MM.1S (cell line): ENCODE results near the gene CRTC3.
"Not testable (repeated sequence)": the region's sequence is repeated elsewhere in the genome, so short reads cannot be mapped to it uniquely, and the experiment has no call there.

Source experiments
- DNase-seq: peaks from one replicate; pipeline ENCODE4 v3.0.0-alpha.2; 2015
- H2AFZ ChIP-seq: fragments of 300-600 bp; sonication (generic); 2 replicates; pipeline ENCODE4 v1.6.0; 2016; ENCODE audit warnings: antibody characterized with exemption, low read length
- H3F3A ChIP-seq: fragments of 300-600 bp; sonication (generic); 2 replicates; pipeline ENCODE4 v1.6.1; 2016; ENCODE audit warnings: mild to moderate bottlenecking, antibody characterized with exemption, low read length, moderate library complexity, mixed read lengths; ENCODE audit not compliant: insufficient read depth
- H3K27ac ChIP-seq: fragments of 300-600 bp; sonication (generic); 2 replicates; pipeline ENCODE4 v1.5.1; 2016; ENCODE audit warnings: mild to moderate bottlenecking, low read length
- H3K27me3 ChIP-seq: fragments of 300-600 bp; sonication (generic); replicated peaks from 2 replicates; pipeline ENCODE4 v1.6.0; 2016; ENCODE audit warnings: low read length; ENCODE audit not compliant: insufficient read depth
- H3K36me3 ChIP-seq: fragments of 300-600 bp; sonication (generic); replicated peaks from 2 replicates; pipeline ENCODE4 v1.6.1; 2016; ENCODE audit warnings: mild to moderate bottlenecking, low read length, mixed read lengths; ENCODE audit not compliant: insufficient read depth
- H3K4me1 ChIP-seq: fragments of 300-600 bp; sonication (generic); 2 replicates; pipeline ENCODE4 v1.6.1; 2016; ENCODE audit warnings: low read length, mixed read lengths
- H3K4me2 ChIP-seq: fragments of 300-600 bp; sonication (generic); 2 replicates; pipeline ENCODE4 v1.6.0; 2016; ENCODE audit warnings: low read depth, low read length
- H3K4me3 ChIP-seq: fragments of 300-600 bp; sonication (generic); 2 replicates; pipeline ENCODE4 v1.5.1; 2016; ENCODE audit warnings: low read length, mixed read lengths
- H3K79me2 ChIP-seq: fragments of 300-600 bp; sonication (generic); 2 replicates; pipeline ENCODE4 v1.6.1; 2016; ENCODE audit warnings: mixed run types, low read length, mixed read lengths
- H3K9ac ChIP-seq: fragments of 300-600 bp; sonication (generic); 2 replicates; pipeline ENCODE4 v1.6.1; 2016; ENCODE audit warnings: low read length, mixed read lengths
- H3K9me2 ChIP-seq: fragments of 300-600 bp; sonication (generic); replicated peaks from 2 replicates; pipeline ENCODE4 v1.6.1; 2016; ENCODE audit warnings: mild to moderate bottlenecking, low read length, mixed read lengths; ENCODE audit not compliant: insufficient read depth
- H3K9me3 ChIP-seq: fragments of 300-600 bp; sonication (generic); replicated peaks from 2 replicates; pipeline ENCODE4 v1.6.1; 2016; ENCODE audit warnings: mild to moderate bottlenecking, low read length, mixed read lengths; ENCODE audit not compliant: insufficient read depth
- H4K20me1 ChIP-seq: fragments of 300-600 bp; sonication (generic); 2 replicates; pipeline ENCODE4 v1.6.1; 2016; ENCODE audit warnings: mild to moderate bottlenecking, low read length, moderate library complexity, mixed read lengths; ENCODE audit not compliant: insufficient read depth
- EZH2 ChIP-seq: fragments of 300-600 bp; sonication (generic); optimal IDR thresholded peaks from 2 replicates; pipeline ENCODE3; 2017; ENCODE audit warnings: low read depth, mild to moderate bottlenecking, antibody characterized with exemption, low read length, mixed read lengths
- EZH2phosphoT487 ChIP-seq: fragments of 300-600 bp; sonication (generic); IDR thresholded peaks from 2 replicates; pipeline ENCODE4 v1.6.1; 2018; ENCODE audit warnings: antibody characterized with exemption, low read length
- TF ChIP-seq, protein P1 (sequence below): fragments of 300-600 bp; sonication (generic); IDR thresholded peaks from 2 replicates; pipeline ENCODE4 v1.5.1; 2016; ENCODE audit warnings: antibody characterized with exemption, low read length, mixed read lengths

CRTC3 gene

DNA sequence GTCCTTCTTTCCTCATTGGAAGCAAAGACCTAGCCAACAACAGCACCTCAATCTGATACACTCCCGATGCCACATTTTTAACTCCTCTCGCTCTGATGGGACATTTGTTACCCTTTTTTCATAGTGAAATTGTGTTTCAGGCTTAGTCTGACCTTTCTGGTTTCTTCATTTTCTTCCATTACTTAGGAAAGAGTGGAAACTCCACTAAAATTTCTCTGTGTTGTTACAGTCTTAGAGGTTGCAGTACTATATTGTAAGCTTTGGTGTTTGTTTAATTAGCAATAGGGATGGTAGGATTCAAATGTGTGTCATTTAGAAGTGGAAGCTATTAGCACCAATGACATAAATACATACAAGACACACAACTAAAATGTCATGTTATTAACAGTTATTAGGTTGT lies 29.6 kb upstream of the CRTC3 start:
- Histone ChIP-seq H3K9ac (no peak overlapping the region), H3K4me3 (no peak overlapping the region), H3K27ac (no peak overlapping the region), H3K36me3 (no peaks in the 10 kb centered on the region), H3K4me2 (no peak overlapping the region), H3K9me3 (no peaks in the 10 kb centered on the region), H3K27me3 (no peaks in the 10 kb centered on the region), H3K79me2 (no peaks in the 10 kb centered on the region), H3F3A (no peaks in the 10 kb centered on the region), H4K20me1 (no peaks in the 10 kb centered on the region), H3K4me1 (no peaks in the 10 kb centered on the region), H2AFZ (no peak overlapping the region), H3K9me2 (no peaks in the 10 kb centered on the region)
- no peak for DNase-seq
- no peak for TF ChIP-seq EZH2
- TF ChIP-seq, protein P1, sequence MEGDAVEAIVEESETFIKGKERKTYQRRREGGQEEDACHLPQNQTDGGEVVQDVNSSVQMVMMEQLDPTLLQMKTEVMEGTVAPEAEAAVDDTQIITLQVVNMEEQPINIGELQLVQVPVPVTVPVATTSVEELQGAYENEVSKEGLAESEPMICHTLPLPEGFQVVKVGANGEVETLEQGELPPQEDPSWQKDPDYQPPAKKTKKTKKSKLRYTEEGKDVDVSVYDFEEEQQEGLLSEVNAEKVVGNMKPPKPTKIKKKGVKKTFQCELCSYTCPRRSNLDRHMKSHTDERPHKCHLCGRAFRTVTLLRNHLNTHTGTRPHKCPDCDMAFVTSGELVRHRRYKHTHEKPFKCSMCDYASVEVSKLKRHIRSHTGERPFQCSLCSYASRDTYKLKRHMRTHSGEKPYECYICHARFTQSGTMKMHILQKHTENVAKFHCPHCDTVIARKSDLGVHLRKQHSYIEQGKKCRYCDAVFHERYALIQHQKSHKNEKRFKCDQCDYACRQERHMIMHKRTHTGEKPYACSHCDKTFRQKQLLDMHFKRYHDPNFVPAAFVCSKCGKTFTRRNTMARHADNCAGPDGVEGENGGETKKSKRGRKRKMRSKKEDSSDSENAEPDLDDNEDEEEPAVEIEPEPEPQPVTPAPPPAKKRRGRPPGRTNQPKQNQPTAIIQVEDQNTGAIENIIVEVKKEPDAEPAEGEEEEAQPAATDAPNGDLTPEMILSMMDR = no peak
- TF ChIP-seq EZH2phosphoT487 = no peak

DNA sequence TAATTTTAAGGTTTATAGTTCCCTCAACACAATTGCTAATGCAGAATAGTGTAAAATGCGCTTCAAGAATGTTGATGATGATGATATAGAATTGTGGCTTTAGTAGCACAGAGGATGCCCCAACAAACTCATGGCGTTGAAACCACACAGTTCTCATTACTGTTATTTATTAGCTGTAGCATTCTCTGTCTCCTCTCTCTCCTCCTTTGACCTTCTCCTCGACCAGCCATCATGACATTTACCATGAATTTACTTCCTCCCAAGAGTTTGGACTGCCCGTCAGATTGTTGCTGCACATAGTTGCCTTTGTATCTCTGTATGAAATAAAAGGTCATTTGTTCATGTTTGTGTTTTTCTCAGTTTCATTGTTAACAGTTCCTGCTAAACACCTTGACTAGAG lies 27.8 kb upstream of the CRTC3 start:
- Histone ChIP-seq H3K4me3 (no peak overlapping the region), H4K20me1 (no peaks in the 10 kb centered on the region), H3K79me2 (no peaks in the 10 kb centered on the region), H3K9ac (no peak overlapping the region), H3K27me3 (no peaks in the 10 kb centered on the region), H2AFZ (no peak overlapping the region), H3K4me1 (no peaks in the 10 kb centered on the region), H3K9me2 (no peaks in the 10 kb centered on the region), H3K36me3 (no peaks in the 10 kb centered on the region), H3K27ac (no peak overlapping the region), H3K4me2 (no peak overlapping the region), H3K9me3 (no peaks in the 10 kb centered on the region), H3F3A (no peaks in the 10 kb centered on the region)
- TF ChIP-seq EZH2phosphoT487 (no peak), EZH2 (no peak)
- TF ChIP-seq, protein P1 = no peak
- no peak for DNase-seq

DNA sequence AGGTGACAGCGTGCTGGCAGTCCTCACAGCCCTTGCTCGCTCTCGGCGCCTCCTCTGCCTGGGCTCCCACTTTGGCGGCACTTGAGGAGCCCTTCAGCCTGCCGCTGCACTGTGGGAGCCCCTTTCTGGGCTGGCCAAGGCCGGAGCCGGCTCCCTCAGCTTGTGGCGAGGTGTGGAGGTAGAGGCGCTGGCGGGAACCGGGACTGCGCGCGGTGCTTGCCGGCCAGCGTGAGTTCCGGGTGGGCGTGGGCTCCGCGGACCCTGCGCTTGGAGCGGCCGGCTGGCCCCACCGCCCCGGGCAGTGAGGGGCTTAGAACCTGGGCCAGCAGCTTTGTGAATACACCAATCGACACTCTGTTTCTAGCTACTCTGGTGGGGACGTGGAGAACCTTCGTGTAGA lies 18.9 kb upstream of the CRTC3 start:
- H3K79me2 ChIP-seq, H3K36me3 ChIP-seq, H3F3A ChIP-seq: not testable (repeated sequence)

DNA sequence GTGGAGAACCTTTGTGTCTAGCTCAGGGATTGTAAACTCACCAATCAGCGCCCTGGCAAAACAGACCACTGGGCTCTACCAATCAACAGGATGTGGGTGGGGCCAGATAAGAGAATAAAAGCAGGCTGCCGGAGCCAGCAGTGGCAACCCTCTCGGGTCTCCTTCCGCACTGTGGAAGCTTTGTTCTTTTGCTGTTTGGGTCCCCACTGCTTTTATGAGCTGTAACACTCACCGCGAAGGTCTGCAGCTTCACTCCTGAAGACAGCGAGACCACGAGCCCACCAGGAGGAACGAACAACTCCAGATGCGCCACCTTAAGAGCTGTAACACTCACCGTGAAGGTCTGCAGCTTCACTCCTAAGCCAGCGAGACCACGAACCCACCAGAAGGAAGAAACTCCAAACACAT lies 18.5 kb upstream of the CRTC3 start:
- H4K20me1 ChIP-seq, DNase-seq, H3K4me1 ChIP-seq, H2AFZ ChIP-seq, H3K9ac ChIP-seq, H3F3A ChIP-seq, H3K79me2 ChIP-seq, H3K4me3 ChIP-seq, H3K27me3 ChIP-seq, H3K9me3 ChIP-seq, H3K27ac ChIP-seq, H3K36me3 ChIP-seq, H3K9me2 ChIP-seq, H3K4me2 ChIP-seq: not testable (repeated sequence)

More for the DNA sequence above, 18.9 kb upstream of the CRTC3 start:
- H3K9ac ChIP-seq, H3K4me3 ChIP-seq, H3K4me2 ChIP-seq, H3K27ac ChIP-seq, DNase-seq, H3K4me1 ChIP-seq, H3K9me2 ChIP-seq, H2AFZ ChIP-seq, H3K9me3 ChIP-seq, H4K20me1 ChIP-seq, H3K27me3 ChIP-seq: not testable (repeated sequence)
